Trophoblast cell (in vitro differentiated cells and primary cell): ENCODE results near the gene ATOSB.
"Not testable (repeated sequence)": the region's sequence is repeated elsewhere in the genome, so short reads cannot be mapped to it uniquely, and the experiment has no call there.

Experiments
- DNase-seq, 2 donors: peaks; one replicate each; pipeline ENCODE4 v3.0.0-alpha.2; 2016
- H2AFZ ChIP-seq: 2 replicates; pipeline ENCODE4 v1.6.1; 2013; ENCODE audit warnings: low read length, moderate library complexity, mild to moderate bottlenecking; ENCODE audit not compliant: insufficient read depth, poor library complexity
- H2AK5ac ChIP-seq: 2 replicates; pipeline ENCODE4 v1.6.1; 2013; ENCODE audit warnings: mild to moderate bottlenecking, low read length
- H2BK120ac ChIP-seq: 2 replicates; pipeline ENCODE4 v1.6.1; 2013; ENCODE audit warnings: low read length, mild to moderate bottlenecking, moderate library complexity; ENCODE audit not compliant: insufficient read depth, poor library complexity
- H2BK12ac ChIP-seq: 2 replicates; pipeline ENCODE4 v1.6.1; 2013; ENCODE audit warnings: mild to moderate bottlenecking, low read length, moderate library complexity
- H2BK5ac ChIP-seq: 2 replicates; pipeline ENCODE4 v1.6.1; 2013; ENCODE audit warnings: low read length, low read depth, moderate library complexity, mild to moderate bottlenecking; ENCODE audit not compliant: poor library complexity
- H3K14ac ChIP-seq: 2 replicates; pipeline ENCODE4 v1.6.1; 2013; ENCODE audit warnings: mild to moderate bottlenecking, low read length
- H3K18ac ChIP-seq: 2 replicates; pipeline ENCODE4 v1.6.1; 2013; ENCODE audit warnings: mild to moderate bottlenecking, low read length
- H3K23ac ChIP-seq: 2 replicates; pipeline ENCODE4 v1.6.1; 2013; ENCODE audit warnings: low read length
- H3K27ac ChIP-seq: 2 replicates; pipeline ENCODE4 v1.5.1; 2013; ENCODE audit warnings: low read depth, mild to moderate bottlenecking, inconsistent platforms, low read length, moderate library complexity
- H3K27me3 ChIP-seq: 2 replicates; pipeline ENCODE4 v1.6.1; 2013; ENCODE audit warnings: inconsistent platforms, mild to moderate bottlenecking, low read length, moderate library complexity; ENCODE audit not compliant: insufficient read depth
- H3K36me3 ChIP-seq, 2 experiments: 1 replicate in 1 of 2; 2 replicates in 1 of 2; pipeline ENCODE4 v1.6.1; 2013; ENCODE audit warnings: low read length in 2 of 2, mild to moderate bottlenecking in 2 of 2, moderate library complexity in 1 of 2; ENCODE audit not compliant: insufficient read depth in 2 of 2, control insufficient read depth in 1 of 2
- H3K4ac ChIP-seq: 2 replicates; pipeline ENCODE4 v1.6.1; 2013; ENCODE audit warnings: low read depth, mild to moderate bottlenecking, low read length, moderate library complexity
- H3K4me1 ChIP-seq, 2 experiments: 1 replicate in 1 of 2; 2 replicates in 1 of 2; pipeline ENCODE4 v1.6.1; 2013; ENCODE audit warnings: low read length in 2 of 2, mild to moderate bottlenecking in 2 of 2, moderate library complexity in 1 of 2; ENCODE audit not compliant: insufficient read depth in 2 of 2, control insufficient read depth in 1 of 2
- H3K4me2 ChIP-seq: 2 replicates; pipeline ENCODE4 v1.6.1; 2013; ENCODE audit warnings: inconsistent platforms, mild to moderate bottlenecking, low read length, moderate library complexity
- H3K4me3 ChIP-seq: 2 replicates; pipeline ENCODE4 v1.5.1; 2013; ENCODE audit warnings: mild to moderate bottlenecking, low read depth, low read length, inconsistent platforms
- H3K79me1 ChIP-seq: one replicate; pipeline ENCODE4 v1.6.1; 2013; ENCODE audit warnings: low read length
- H3K79me2 ChIP-seq: 2 replicates; pipeline ENCODE4 v1.6.1; 2013; ENCODE audit warnings: low read length, mild to moderate bottlenecking; ENCODE audit not compliant: control insufficient read depth, insufficient read depth, poor library complexity
- H3K9ac ChIP-seq: 2 replicates; pipeline ENCODE4 v1.6.1; 2013; ENCODE audit warnings: mild to moderate bottlenecking, low read length
- H3K9me3 ChIP-seq: 2 replicates; pipeline ENCODE4 v1.6.1; 2013; ENCODE audit warnings: low read depth, mild to moderate bottlenecking, control low read depth, inconsistent platforms, low read length; ENCODE audit not compliant: insufficient read depth
- H4K12ac ChIP-seq: 2 replicates; pipeline ENCODE4 v1.6.1; 2013; ENCODE audit warnings: low read depth, mild to moderate bottlenecking, low read length, moderate library complexity
- H4K8ac ChIP-seq: 2 replicates; pipeline ENCODE4 v1.6.1; 2013; ENCODE audit warnings: low read depth, mild to moderate bottlenecking, low read length, moderate library complexity
- H4K91ac ChIP-seq: one replicate; pipeline ENCODE4 v1.6.1; 2013; ENCODE audit warnings: low read depth, mild to moderate bottlenecking, low read length, moderate library complexity
- WGBS: extraction: QIAGEN DNeasy Blood & Tissue Kit; methylation state at CpG from one replicate; pipeline ENCODE4 v1.1.7; 2013; ENCODE audit warnings: missing lambda C conversion rate; ENCODE audit not compliant: insufficient read length, insufficient coverage; ENCODE audit errors: extremely low coverage; 5-methylcytosine and 5-hydroxymethylcytosine counted together

The ATOSB gene

GRCh38 chr9:35152926-35153325 is 37.3 kb upstream of the ATOSB start:
- Histone ChIP-seq H3K18ac (no peak overlapping the region), H2AFZ (no peak overlapping the region), H3K23ac (no peak overlapping the region), H3K4me1 (no peaks in the 10 kb centered on the region), H2BK12ac (no peak overlapping the region), H4K12ac (no peak overlapping the region), H3K4me2 (no peak overlapping the region), H3K79me1 (no peaks in the 10 kb centered on the region), H4K91ac (no peak overlapping the region), H3K27ac (no peak overlapping the region), H3K9me3 (peaks cover 7% of the 10 kb centered on the region), H2AK5ac (no peak overlapping the region), H3K4me3 (no peak overlapping the region), H2BK120ac (no peak overlapping the region), H3K27me3 (no peaks in the 10 kb centered on the region), H3K14ac (no peak overlapping the region), H3K9ac (no peak overlapping the region), H3K79me2 (no peaks in the 10 kb centered on the region), H4K8ac (no peak overlapping the region), H3K4ac (no peak overlapping the region), H2BK5ac (no peak overlapping the region), H3K36me3 (no peaks in the 10 kb centered on the region)
- WGBS = no CpG with 5 or more reads among the region's 9 CpGs
- DNase-seq = peak; percentile 68 to 70

DNA sequence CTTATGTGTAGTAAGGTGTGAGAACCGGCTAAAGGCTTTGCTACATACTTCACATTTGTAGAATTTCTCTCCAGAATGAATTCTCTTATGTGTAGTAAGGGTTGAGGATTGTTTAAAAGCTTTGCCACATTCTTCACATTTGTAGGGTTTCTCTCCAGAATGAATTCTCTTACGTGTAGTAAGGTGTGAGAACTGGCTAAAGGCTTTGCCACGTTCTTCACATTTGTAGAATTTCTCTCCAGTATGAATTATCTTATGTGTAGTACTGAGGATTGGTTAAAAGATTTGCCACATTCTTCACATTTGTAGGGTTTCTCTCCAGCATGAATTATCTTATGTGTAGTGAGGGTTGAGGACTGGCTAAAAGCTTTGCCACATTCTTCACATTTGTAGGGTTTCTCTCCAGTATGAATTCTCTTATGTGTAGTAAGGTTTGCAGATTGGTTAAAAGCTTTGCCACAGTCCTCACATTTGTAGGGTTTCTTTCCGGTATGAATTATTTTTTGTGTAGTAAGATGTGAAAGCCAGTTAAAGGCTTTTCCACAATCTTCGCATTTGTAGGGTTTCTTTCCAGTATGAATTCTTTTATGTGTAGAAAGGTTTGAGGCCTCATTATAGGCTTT is 32.4 kb upstream of the ATOSB start:
- WGBS = no CpG with 5 or more reads among the region's 5 CpGs
- not testable (repeated sequence) for H2AK5ac ChIP-seq, H2AFZ ChIP-seq, H3K4me1 ChIP-seq, H2BK120ac ChIP-seq, H3K18ac ChIP-seq, H3K4me2 ChIP-seq, H3K79me1 ChIP-seq, H2BK5ac ChIP-seq, H3K27me3 ChIP-seq, H4K12ac ChIP-seq, H3K9ac ChIP-seq, H4K91ac ChIP-seq, H3K4me3 ChIP-seq, H3K9me3 ChIP-seq, H3K23ac ChIP-seq, H3K36me3 ChIP-seq, H3K14ac ChIP-seq, H3K79me2 ChIP-seq, H3K4ac ChIP-seq, H4K8ac ChIP-seq, H2BK12ac ChIP-seq, H3K27ac ChIP-seq
- DNase-seq = peak; percentile 6 to 48

DNA sequence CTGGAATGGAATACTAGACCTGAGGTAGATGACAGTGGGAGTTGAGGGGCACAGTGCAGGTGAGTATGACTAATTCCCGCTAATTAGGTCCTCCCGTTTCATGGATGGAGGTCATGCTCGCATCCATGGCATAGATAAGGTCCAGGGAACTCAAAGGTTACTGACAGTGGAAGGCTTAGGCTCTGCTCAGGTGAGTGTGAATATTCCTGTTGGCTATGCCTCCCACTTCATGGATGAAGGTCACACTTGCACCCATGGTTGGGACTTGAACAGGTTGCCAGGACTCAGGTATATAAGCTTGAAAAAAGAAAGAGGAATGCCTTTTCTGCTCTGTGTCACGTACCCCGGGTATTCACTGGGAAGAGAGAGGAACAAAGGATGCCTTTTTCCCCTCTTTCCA is 26.4 kb upstream of the ATOSB start:
- no peak overlapping the region for H2BK5ac ChIP-seq
- DNase-seq = no peak
- H3K23ac ChIP-seq = no peak overlapping the region
- H3K4me1 ChIP-seq = no peaks in the 10 kb centered on the region
- WGBS = no CpG with 5 or more reads among the region's 5 CpGs
- no peak overlapping the region for H3K27ac ChIP-seq
- no peak overlapping the region for H3K4ac ChIP-seq
- H3K14ac ChIP-seq = no peak overlapping the region
- H2AK5ac ChIP-seq = no peak overlapping the region
- no peak overlapping the region for H3K4me2 ChIP-seq
- no peak overlapping the region for H4K12ac ChIP-seq
- no peaks in the 10 kb centered on the region for H3K79me2 ChIP-seq
- no peak overlapping the region for H3K4me3 ChIP-seq
- no peak overlapping the region for H4K91ac ChIP-seq
- no peak overlapping the region for H2BK120ac ChIP-seq
- no peak overlapping the region for H2BK12ac ChIP-seq
- no peaks in the 10 kb centered on the region for H3K36me3 ChIP-seq
- H2AFZ ChIP-seq = no peak overlapping the region
- no peaks in the 10 kb centered on the region for H3K27me3 ChIP-seq
- no peak overlapping the region for H3K9ac ChIP-seq
- H3K18ac ChIP-seq = no peak overlapping the region
- H3K79me1 ChIP-seq = no peaks in the 10 kb centered on the region
- H4K8ac ChIP-seq = no peak overlapping the region
- H3K9me3 ChIP-seq = peaks cover 20% of the 10 kb centered on the region

- Histone ChIP-seq H3K79me2 (no peaks in the 10 kb centered on the region), H3K4ac (no peak overlapping the region), H3K79me1 (no peaks in the 10 kb centered on the region), H2AFZ (no peak overlapping the region), H3K4me2 (no peak overlapping the region), H3K27ac (no peak overlapping the region), H3K4me1 (no peaks in the 10 kb centered on the region), H4K8ac (no peak overlapping the region), H3K27me3 (no peaks in the 10 kb centered on the region), H3K9me3 (peaks cover 21% of the 10 kb centered on the region), H4K12ac (no peak overlapping the region), H2AK5ac (no peak overlapping the region), H3K36me3 (no peaks in the 10 kb centered on the region), H3K4me3 (no peak overlapping the region), H2BK12ac (no peak overlapping the region), H3K9ac (no peak overlapping the region), H4K91ac (no peak overlapping the region), H3K14ac (no peak overlapping the region), H3K23ac (no peak overlapping the region), H3K18ac (no peak overlapping the region), H2BK5ac (no peak overlapping the region), H2BK120ac (no peak overlapping the region)
- WGBS = no CpG with 5 or more reads among the region's 2 CpGs
- no peak for DNase-seq
Measured at GRCh38 chr9:35140093-35140492, 24.4 kb upstream of the ATOSB start.
